Activated CD4-positive, alpha-beta T cell treated with anti-CD3 and anti-CD28 coated beads, Interleukin-2, amount 50 U/mL, for 48 hours (primary cell): ENCODE measurements around the gene CPNE4.
"Not testable (repeated sequence)": the region's sequence is repeated elsewhere in the genome, so short reads cannot be mapped to it uniquely, and the experiment has no call there.

Source experiments
- DNase-seq, 2 experiments: peaks; one replicate each; pipeline ENCODE4 v3.0.0-alpha.2; 2020

CPNE4 gene

GRCh38 chr3:132016061-132017041, 18.5 kb downstream of the CPNE4 start:
- no peak for DNase-seq

GRCh38 chr3:132014105-132014504, 20.7 kb downstream of the CPNE4 start:
- DNase-seq, result no peak

DNA sequence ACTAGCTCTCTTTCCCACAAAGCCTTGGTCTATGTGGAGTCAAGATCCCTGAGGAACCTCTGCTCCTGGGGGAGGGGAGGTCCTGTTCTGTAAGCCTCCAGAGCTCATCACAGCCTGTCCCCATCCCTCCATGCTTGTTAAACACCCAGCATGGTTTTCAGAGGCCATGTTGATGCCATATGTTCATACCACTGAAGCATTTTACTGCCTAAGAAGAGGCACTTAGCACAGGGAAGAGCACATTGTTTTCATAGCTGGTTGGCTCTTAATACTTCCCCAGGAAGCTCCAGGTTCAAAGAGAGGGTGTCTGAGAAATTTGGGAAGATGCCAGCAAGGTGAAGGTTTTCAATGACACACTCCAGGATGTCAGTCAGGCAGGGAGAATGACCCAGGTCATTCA, 25.6 kb downstream of the CPNE4 start:
- DNase-seq, result no peak

GRCh38 chr3:132008837-132009236, 26.0 kb downstream of the CPNE4 start:
- no peak for DNase-seq

GRCh38 chr3:132007617-132008016, 27.2 kb downstream of the CPNE4 start:
- no peak for DNase-seq

DNA sequence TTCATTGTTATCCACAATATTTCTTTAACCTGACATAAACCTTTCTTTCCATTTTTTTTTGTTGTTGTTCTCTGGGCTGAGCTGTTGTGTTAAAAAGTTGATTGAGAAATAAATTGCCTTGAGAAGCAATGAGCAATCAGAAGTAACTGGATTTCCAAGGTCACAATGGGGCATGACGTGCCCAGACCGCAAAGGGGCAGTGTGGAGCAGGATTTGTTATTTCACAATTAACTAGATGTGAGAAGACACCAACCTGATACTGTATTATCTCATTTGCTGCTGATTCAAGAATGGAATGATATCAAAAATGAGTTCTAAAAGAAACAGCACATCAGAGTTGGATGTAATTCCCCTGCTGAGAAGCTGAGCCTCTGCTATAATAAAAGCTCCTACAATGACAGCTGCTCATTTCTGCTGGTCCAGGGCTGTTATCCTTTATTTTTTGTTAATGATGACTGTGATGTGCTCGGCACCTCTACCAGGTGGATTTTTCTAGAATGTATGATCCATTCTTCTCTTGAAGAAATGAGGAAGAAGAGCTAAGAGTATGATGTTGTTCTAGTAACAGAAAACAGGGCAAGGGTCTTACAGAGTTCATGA, 28.1 kb downstream of the CPNE4 start:
- DNase-seq, result peak; percentile 13 to 30

- DNase-seq, result no peak
Observed at GRCh38 chr3:132004571-132004970, 30.2 kb downstream of the CPNE4 start.

DNA sequence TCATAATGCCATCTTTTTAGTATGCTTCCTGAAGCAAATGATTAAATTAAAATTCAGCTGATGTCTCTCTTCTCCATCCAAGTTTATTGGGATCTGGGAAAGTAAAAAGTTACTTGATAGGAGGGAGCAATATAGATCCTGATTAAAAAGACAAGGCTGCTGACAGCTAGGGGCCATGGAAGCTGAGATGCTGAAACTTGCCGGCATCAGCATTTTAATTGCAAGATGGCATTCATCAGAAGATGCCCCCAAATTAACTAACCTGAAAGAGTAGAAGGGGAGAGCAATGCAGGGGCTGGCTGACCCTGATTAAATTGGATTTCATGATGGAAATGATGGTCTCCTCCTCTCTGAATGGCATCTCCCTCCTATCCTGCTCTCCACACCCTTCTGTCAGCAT, 31.1 kb downstream of the CPNE4 start:
- no peak for DNase-seq

DNA sequence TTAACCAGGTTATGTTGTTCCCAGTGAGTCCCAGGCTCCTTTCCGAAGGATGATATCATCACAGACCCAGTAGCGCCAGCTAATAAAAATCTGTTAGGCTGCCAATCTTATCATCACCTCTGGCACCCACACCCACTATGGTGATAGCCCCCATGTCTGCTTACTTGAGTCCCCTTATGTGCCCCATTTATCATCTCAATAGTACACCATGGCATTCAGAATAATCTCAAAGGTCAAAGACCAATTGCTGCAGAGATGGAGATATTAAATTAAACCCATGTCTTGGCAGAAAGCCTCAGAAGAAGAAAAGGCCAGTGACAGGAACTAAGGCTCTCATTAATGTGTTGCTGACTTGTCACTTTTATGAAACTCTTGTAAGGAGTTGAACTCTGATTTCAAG, 32.8 kb downstream of the CPNE4 start:
- no peak for DNase-seq

- no peak for DNase-seq
Observed at GRCh38 chr3:132001036-132001435, 33.8 kb downstream of the CPNE4 start.

DNA sequence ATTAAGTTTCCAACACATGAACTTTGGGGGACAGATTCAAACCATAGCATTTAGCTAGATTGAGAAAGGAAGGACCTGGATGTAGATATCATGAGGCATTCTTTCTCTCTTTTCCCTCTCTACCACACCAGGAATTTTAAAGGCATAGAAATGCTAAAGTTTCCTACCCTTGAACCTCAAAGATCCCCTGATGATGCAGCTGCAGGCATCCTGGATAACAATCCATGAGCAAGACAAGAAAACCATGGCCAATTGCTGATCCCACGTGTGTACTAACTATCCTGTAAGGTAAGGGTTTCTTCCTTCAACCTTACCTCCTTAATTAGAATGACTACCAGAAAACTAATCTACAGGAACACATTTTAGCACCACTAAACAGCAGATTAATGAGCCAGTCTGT, 36.8 kb downstream of the CPNE4 start:
- DNase-seq, result no peak

DNA sequence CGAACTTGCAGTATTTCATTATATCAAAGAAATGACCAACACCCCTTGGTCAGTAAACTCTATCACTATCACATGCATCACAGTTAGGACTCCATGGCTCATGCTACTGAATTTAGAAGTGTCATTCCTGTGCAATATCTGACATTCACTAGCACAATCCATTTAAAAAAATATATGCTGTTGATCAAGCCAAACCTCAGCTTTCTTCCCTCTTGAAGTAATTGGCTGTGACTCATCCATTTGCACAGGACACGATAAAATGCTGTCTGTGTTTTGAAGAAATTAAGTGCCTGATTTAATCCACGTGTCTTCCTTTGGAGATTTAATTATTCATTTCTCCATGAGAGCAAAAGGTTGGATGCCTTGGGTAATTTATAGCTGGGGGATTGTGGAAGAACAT, 38.9 kb downstream of the CPNE4 start:
- no peak for DNase-seq

- no peak for DNase-seq
Observed at GRCh38 chr3:131989318-131989717, 45.5 kb downstream of the CPNE4 start.

DNA sequence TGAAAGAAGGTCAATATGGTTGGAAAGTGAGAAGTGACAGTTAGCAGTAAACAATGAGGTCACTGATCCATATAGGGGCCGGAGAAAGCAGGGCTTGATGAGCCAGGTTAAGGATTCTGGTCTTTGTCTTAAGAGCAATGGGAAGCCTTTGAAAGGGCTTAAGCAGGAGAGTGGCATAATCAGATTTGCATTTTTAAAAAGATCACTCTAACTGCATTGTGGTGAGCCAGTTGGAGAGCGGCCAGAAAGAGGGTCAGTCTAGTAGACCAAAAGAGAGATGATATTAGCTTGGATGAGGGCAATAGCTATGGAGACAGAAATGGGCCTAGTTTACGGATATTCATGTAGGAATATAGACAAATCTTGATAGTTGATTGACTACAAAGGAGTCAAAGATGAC, 46.6 kb downstream of the CPNE4 start:
- DNase-seq, result no peak

DNA sequence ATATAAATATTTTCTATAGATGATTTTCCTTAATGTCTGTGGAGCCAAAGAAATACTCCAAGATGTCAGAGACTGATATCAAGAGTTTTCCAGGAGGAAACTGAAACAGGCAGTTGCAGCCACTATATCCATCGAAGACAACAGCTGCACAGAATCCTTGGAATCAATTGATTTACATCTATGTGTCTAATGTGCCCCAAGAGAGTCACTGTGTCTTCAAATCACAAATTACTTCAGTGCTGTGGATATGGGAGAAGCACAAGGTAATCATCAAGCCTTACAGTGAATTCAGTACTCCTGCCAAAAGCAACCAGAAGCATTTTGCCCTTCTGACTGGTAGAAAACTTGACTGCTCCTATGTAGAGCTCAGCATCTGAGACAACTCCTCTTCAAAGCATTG, 51.1 kb downstream of the CPNE4 start:
- no peak for DNase-seq

- no peak for DNase-seq
Observed at GRCh38 chr3:131981323-131981722, 53.5 kb downstream of the CPNE4 start.

DNA sequence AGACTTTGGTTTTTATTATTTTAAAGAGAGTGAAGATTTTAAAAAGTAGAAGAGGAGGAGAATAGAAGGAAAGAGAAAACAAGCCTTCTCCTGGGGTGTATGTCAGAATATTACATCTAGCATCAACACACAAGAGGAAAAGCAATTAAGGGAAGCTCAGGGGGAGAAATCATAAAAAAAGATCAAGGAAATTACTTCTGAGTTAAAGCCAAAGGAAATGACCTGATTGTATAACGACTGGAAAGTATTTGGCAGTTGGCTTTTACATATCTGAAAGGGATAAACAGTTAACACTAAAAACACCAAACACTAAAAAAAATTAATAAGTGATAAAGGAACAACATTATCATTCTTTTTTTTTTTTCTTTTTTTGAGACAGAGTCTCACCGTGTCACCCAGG, 58.4 kb downstream of the CPNE4 start:
- DNase-seq, result no peak

DNA sequence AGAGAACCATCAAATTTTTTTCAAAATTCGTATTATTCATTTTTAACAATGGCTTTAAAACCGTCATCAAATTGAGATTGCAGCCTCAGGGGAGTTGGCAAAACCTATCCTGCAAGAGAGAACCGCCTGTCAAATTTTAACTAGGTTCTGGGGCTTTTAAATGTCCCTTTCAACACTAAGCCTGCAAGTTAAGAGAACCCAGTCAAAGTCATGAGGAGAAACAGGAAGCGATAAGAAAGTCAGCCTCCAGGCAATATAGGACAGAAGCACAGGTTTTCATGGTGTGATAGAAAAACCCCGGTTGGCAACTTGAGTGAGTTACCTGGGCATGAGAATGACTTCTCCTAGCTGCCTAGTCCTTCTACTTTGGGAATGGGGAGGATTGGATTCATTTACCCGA, 59.8 kb downstream of the CPNE4 start:
- no peak for DNase-seq

DNA sequence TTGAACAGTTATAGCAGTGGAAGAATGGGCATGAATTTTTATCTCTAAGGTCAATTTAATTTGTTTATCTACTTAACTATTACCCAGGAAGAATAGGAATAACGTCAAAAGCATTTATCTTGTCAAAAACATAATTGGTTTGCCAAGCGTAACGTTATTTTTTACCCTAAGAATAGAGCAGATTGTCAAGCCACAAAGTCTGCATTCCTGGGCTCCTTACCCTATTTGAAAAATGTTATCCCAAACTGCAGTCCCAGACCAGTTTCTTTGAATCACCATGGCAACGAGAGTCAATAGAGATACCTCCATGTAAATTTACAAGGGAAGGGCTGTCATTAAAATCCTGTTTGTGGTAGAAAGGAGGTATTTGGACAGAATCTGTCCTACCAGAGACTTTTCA, 61.1 kb downstream of the CPNE4 start:
- DNase-seq, result no peak

- no peak for DNase-seq
Observed at GRCh38 chr3:131972550-131972949, 62.3 kb downstream of the CPNE4 start.

- DNase-seq, result no peak
Observed at GRCh38 chr3:131972091-131972490, 62.7 kb downstream of the CPNE4 start.

- not testable (repeated sequence) for DNase-seq
Observed at GRCh38 chr3:131963442-131963841, 71.4 kb downstream of the CPNE4 start.

- no peak for DNase-seq
Observed at GRCh38 chr3:131962982-131963381, 71.8 kb downstream of the CPNE4 start.

- no peak for DNase-seq
Observed at GRCh38 chr3:131960324-131960723, 74.5 kb downstream of the CPNE4 start.
